Loucy (cell line): ENCODE results near the gene MARCHF9.

Source experiments
- CTCF ChIP-seq: fragments of 200-600 bp; sonication (generic); conservative IDR thresholded peaks from 2 replicates; pipeline ENCODE4 v1.5.1; 2014; ENCODE audit warnings: mild to moderate bottlenecking, antibody characterized with exemption, low read length
- EZH2phosphoT487 ChIP-seq: fragments of 200-600 bp; IDR thresholded peaks from 2 replicates; pipeline ENCODE4 v1.6.1; 2018; ENCODE audit warnings: antibody characterized with exemption, mild to moderate bottlenecking, moderate library complexity, borderline replicate concordance

- TF ChIP-seq CTCF (no peak), EZH2phosphoT487 (no peak)
Observed at GRCh38 chr12:57725851-57726150, 29.1 kb upstream of the MARCHF9 start.
